ENCODE results near the gene WDR31.
"Not testable (repeated sequence)": the region's sequence is repeated elsewhere in the genome, so short reads cannot be mapped to it uniquely, and the experiment has no call there.

Gene WDR31

DNA sequence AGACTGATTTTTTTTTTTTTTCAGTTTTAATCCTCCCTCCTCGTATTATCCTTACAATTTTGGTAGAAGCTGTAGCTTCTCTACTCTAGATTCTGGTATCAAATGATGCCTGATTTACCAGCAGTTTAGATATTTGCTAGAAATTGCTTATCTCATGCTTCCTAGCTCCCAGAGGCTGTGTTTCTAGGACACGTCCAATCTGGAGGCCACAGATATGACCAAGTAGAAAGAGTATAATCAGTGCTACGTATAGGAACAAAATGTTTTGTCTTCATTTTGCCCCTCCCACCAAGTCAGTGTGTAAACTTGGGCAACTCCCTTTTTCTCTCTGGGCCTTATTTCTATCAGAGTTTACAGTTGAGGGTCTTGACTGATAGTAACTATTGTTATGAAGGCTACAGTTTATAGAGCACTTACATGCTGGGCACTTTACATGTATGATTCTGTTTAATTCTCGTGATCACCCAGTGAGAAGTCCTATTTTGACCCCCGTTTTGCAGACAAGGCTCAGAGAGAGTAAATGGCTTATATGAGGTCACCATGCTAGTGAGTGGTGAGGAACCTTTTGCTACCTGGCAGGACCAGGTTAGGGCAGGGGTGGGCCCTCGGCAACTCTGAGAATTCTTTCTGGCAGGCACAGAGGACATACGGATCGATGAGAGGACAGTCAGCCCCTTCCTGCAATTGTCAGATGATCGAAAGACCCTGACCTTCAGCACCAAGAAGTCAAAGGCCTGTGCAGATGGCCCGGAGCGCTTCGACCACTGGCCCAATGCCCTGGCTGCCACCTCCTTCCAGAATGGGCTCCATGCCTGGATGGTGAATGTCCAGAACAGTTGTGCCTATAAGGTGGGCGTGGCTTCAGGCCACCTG, 29.1 kb upstream of the WDR31 start:
- no peak for DNase-seq (ENCODE audit: low read depth, low spot score)

GRCh38 chr9:113368348-113368981, 28.4 kb upstream of the WDR31 start:
- no peak for DNase-seq (ENCODE audit: low read depth, low spot score)

DNA sequence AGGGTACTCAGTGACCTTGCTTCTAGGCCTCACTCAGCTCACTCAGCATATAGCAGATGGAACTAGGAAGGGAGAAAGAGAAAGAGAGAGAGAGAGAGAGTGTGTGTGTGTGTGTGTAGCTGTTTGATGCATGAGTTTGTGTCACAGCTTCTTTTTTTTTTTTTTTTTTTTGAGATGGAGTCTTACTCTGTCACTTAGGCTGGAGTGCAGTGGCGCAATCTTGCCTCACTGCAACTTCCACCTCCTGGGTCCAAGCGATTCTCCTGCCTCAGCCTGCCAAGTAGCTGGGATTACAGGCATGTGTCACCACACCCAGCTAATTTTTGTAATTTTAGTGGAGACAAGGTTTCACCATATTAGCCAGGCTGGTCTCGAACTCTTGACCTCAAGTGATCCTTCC, 25.6 kb upstream of the WDR31 start:
- DNase-seq (ENCODE audit: low read depth, low spot score) = not testable (repeated sequence)

- no peak for DNase-seq (ENCODE audit: low read depth, low spot score)
Observed at GRCh38 chr9:113364951-113365350, 24.9 kb upstream of the WDR31 start.

DNA sequence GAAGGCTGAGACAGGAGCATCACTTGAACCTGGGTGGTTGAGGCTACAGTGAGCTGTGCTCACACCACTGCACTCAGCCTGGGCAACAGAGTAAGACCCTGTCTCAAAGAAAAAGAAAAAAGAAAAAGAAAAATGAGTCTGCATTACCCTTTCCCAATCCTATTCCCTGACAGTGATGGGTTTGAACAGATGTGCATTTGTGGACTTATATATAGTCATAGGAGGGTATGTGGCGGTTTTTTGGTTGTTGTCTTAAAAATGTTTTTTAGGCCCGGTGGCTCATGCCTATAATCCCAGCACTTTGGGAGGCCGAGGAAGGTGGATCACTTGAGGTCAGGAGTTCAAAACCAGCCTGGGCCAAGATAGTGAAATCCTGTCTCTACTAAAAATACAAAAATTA, 23.3 kb upstream of the WDR31 start:
- no peak for DNase-seq (ENCODE audit: low read depth, low spot score)

- no peak for DNase-seq (ENCODE audit: low read depth, low spot score)
Observed at GRCh38 chr9:113361304-113362018, 21.4 kb upstream of the WDR31 start.

DNA sequence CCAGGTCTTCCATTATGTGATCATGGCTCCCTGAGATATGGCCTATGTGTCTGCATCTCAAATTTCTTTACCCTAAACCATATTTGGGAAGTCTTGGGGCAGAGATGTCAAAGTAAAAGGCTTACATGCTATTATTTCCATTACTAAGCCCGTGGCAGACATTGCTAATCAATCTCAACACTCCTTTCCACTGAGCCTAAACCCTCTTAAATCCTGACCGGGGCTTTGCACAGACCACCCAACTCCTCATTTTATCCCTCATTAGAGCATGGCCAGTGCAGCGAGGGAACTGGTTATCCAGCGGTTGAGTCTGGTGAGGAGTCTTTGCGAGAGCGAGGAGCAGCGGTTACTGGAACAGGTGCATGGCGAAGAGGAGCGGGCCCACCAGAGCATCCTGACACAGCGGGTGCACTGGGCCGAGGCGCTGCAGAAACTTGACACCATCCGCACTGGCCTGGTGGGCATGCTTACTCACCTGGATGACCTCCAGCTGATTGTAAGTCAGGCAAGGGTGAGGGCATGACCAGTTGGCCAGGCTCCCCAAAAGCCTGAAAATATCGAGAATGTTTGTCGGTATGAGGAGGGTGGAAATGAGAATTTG, 20.3 kb upstream of the WDR31 start:
- no peak for DNase-seq (ENCODE audit: low read depth, low spot score)

DNA sequence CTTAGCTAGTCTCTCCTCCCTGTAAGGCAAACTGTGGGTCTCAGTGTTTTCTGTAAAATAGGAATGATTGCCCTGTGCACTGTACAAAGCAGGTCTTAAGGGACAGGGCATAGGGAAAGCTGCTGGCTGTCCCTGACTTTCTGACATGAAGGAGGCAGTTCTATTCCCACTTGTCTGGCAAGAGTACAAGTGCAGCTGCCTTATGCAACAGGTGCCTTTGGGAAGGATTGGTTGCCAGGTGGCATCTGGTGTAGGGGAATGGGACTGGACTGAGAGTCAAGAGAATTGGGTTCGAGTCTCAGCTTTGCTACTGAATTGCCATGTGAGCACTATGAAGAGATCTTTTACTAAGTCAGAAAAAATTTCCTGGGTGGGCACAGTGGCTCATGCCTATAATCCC, 19.3 kb upstream of the WDR31 start:
- DNase-seq (ENCODE audit: low read depth, low spot score) = no peak

- DNase-seq (ENCODE audit: low read depth, low spot score) = no peak
Observed at GRCh38 chr9:113356686-113357292, 16.7 kb upstream of the WDR31 start.

DNA sequence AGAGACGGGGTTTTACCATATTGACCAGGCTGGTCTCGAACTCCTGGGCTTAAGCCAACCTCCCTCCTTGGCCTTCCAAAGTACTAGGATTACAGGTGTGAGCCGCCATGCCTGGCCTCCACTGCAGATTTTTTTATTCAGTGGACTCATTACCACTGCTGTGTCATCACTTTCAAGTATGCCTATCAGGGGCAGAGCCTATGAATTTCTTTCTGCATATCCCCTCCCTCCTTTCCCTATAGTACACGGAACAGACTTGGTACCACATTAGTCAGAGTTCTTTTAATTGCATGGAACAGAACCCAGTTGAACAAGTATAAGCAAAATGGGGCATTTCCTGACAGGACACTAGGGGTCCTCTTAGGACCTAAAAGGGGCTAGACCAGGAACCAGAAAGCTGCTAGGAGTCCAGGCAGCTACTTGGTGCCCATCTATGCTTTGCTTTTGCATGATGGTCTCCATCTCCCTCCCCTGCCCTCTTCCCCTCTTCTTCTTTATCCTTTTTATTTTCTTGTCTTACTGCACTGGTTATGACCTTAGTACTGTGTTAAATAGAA, 15.0 kb upstream of the WDR31 start:
- no peak for DNase-seq (ENCODE audit: low read depth, low spot score)

DNA sequence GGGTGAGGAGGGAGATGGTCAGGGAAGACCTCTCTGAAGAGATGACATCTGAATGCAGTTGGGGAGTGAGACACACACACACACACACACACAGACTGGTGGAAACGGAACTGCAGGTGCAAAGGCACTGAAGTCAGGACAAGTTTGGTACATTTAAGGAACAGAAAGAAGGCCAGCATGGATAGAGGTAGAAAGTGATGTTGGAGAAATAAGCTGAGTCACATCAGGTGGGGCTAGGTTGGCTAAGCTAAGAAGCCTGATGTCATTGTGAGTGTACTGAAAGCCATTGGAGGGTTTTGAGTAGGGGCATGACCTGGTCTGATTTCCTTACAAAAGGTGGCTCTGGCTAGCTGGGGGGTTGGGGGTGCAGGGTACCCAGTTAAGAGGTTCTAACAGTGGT, 12.3 kb upstream of the WDR31 start:
- DNase-seq (ENCODE audit: low read depth, low spot score) = no peak

DNA sequence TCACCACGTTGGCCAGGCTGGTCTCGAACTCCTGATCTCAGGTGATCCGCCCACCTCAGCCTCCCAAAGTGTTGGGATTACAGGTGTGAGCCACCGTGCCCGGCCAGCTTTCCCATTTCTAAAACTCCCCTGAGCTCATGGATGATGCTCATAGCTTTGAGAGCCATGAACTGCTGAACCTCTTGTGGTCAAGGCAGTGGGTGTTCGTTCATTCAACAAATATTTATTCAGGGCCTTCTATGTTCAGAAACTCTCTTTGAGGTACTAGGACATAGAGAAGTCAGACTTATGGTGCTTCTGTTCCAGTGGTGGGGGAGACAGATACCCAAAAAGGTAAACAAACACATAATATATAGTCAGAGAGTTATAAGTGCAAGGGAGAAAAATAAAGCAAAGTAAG, 11.9 kb upstream of the WDR31 start:
- no peak for DNase-seq (ENCODE audit: low read depth, low spot score)

GRCh38 chr9:113350937-113351336, 10.9 kb upstream of the WDR31 start:
- DNase-seq (ENCODE audit: low read depth, low spot score) = no peak

DNA sequence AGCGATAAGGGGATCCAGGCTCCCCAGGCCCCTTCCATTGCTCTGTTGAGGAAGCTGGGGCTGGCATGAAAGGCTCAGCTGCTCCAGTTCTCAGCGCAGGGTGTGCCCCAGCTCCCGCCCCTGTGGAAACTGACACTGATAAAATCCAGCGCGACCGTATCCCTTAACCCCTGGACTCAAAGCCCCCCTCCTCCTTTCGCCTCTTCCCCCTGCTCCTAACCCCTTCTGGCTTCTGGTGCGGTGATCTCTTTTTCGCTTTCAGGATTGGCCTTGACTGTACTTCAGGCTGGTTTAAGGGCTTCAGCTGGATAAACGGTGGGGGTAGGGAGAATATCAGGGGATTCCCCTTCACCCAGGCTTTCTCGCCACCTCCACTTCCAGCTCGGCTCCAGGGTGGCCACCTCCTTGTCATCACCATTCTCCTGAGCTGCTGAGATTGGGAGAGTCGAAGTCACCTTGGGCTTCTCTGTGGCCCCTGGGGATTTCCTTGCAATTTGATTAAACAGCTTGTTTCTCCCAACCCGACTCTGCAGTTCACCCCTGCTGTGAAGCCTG, 10.1 kb upstream of the WDR31 start:
- DNase-seq (ENCODE audit: low read depth, low spot score) = no peak

DNA sequence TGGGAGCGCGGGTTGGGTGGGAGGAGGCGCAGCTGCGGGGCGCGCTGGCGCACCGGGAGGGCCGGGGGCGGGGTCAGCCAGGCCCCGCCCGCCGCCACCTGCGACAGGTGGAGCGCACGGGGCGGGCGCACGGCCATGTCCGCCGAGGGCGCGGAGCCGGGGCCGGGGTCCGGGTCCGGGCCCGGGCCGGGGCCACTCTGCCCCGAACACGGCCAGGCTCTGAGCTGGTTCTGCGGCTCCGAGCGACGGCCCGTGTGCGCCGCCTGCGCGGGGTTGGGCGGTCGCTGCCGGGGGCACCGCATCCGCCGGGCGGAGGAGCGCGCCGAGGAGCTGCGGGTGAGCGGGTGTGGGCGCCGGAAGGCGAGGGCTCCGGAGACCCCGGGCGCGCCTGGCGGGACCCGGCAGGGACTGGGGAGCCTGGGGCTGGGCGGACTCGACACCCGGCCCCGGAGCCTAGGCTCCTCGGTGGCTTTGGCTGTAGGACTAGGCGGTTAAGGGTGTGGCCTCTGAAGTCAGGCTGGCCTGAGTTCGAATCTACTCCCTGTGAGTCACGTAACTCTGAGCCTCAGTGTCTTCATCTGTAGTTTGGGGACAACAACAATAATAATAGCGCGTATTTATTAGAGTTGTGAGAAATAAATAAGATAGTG, 9.5 kb upstream of the WDR31 start, which contains the start of gene BSPRY:
TSS of gene BSPRY (plus strand) at position 97 of the 650 bp plus-strand sequence. CDS start at position 136, 39 bp downstream.
- DNase-seq (ENCODE audit: low read depth, low spot score) = no peak

DNA sequence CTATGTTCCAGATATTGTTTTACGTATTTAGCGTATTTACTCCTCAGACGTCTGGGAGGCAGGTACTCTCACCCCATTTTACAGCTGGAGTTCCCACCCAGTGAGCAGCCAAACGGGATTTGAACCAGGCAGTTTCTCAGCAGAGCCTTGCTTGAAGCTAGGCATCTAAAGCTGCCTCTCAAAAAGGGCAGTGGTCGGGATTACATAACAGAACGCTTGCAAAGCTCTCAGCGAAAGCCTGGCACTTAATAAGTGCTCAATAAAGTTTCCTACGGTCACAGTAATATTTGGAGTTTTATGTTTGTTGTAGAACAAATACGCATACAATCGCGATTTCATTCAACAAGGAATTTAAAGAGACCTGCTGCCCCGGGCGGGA, 9.0 kb upstream of the WDR31 start:
- no peak for DNase-seq (ENCODE audit: low read depth, low spot score)

DNA sequence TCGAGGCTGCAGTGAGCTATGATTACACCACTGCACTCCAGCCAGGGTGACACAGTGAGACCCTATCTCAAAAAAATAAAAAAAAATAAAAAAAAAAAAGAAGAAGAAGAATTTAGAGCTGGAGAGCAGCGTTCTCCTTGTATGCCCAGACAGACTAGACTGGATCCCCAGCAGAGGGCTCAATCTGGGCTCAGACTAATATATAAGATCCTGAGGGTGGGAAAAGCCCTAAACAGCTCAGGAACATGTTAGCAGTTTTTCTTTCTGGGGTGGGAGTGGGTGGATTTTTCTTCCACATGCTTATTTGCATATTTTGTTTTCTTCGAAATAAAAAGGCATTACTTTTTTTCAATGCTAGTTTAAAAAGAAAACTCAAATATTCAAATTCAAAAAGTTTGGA, 8.4 kb upstream of the WDR31 start:
- DNase-seq (ENCODE audit: low read depth, low spot score) = no peak

- DNase-seq (ENCODE audit: low read depth, low spot score) = no peak
Observed at GRCh38 chr9:113345671-113346070, 5.6 kb upstream of the WDR31 start.

DNA sequence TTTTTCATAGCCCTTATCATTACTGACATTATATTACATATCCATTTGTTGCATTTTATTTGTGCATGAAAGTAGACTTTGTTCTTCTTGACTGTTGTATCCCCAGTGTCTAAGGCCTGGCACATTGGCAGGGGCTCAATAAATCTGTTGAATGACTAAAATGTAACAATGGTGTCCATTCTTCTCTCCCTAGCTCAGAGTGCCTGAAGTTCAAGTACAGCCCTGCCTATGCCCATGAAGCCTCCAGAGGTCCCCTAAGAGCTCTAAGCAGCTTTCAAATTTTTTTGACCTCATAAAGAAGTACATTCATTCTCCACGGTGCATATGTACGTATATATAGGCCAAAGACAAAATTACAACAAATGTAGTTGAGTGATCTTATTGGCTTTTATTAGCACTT, 5.1 kb upstream of the WDR31 start:
- DNase-seq (ENCODE audit: low read depth, low spot score) = no peak

DNA sequence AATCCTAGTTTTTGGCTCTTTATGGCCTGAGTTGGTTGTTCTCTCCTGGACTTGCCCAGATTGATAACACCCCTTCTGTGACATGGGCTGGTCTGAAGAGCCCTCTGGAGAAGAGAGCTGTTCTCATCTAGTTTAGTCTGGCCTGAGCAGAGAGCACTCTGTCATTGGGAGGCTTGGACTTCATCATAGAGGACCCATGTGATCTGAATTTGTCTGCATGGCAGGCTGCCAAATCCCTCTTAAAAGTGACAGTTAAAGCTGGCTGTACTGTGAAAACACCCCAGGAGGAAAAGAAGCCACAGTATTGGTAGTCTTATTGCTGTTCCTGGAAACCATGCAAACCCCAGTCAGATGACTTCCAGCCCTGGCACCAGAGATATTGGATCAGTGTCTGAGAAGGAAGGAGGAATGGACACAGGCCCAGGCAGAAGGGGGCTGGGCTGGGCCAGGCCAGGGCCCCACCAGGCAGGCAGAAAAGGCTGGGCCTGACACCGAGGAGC, 3.7 kb upstream of the WDR31 start:
- DNase-seq (ENCODE audit: low read depth, low spot score) = no peak
